MCF 10A (cell line): ENCODE measurements around the gene TGOLN2. TPM values are rescaled to one million over a fixed set of nuclear protein-coding genes. Genes with fewer than 3 reads are reported as not detected.
A peak's percentile ranks its signal among the peaks of the same experiment; 100 is the strongest.

Experiments
- BruUV-seq: library from RNA; stranded (reverse); fragments of 400-500 nt; replicated peaks from 2 replicates; lab custom pipeline; 2021; lab: Mats Ljungman, UMichigan
- CTCF ChIA-PET: fragments of 300-600 bp; sonication (Branson Sonifier 250); formaldehyde crosslinking; extraction: SDS; loops from one replicate; lab custom pipeline; 2021; ENCODE audit warnings: antibody characterized with exemption, inconsistent platforms; lab: Yijun Ruan, JAX
- POLR2A ChIA-PET: fragments of 300-600, 350-650 bp; sonication (Branson Sonifier 250); formaldehyde crosslinking; extraction: SDS; loops from one replicate; lab custom pipeline; 2020; ENCODE audit warnings: antibody characterized with exemption, inconsistent platforms; lab: Yijun Ruan, JAX
- DNase-seq: peaks from one replicate; pipeline ENCODE4 v3.0.0-alpha.2; 2018; ENCODE audit not compliant: unreplicated experiment
- H3K27ac Mint-ChIP-seq: one replicate; pipeline ENCODE4 v1.8.0; 2022; ENCODE audit warnings: mild to moderate bottlenecking, low read depth, mixed read lengths; ENCODE audit not compliant: unreplicated experiment
- H3K27me3 Mint-ChIP-seq: one replicate; pipeline ENCODE4 v1.8.0; 2022; ENCODE audit warnings: mixed read lengths; ENCODE audit not compliant: insufficient read depth, unreplicated experiment
- H3K36me3 Mint-ChIP-seq: one replicate; pipeline ENCODE4 v1.8.0; 2022; ENCODE audit warnings: mild to moderate bottlenecking, moderate library complexity, mixed read lengths; ENCODE audit not compliant: insufficient read depth, unreplicated experiment
- H3K4me1 Mint-ChIP-seq: one replicate; pipeline ENCODE4 v1.8.0; 2022; ENCODE audit warnings: mixed read lengths; ENCODE audit not compliant: insufficient read depth, unreplicated experiment
- H3K4me3 Mint-ChIP-seq: one replicate; pipeline ENCODE4 v1.8.0; 2022; ENCODE audit warnings: mild to moderate bottlenecking, moderate library complexity, mixed read lengths; ENCODE audit not compliant: unreplicated experiment
- H3K9me3 Mint-ChIP-seq: one replicate; pipeline ENCODE4 v1.8.0; 2022; ENCODE audit warnings: mixed read lengths; ENCODE audit not compliant: unreplicated experiment
- CTCF ChIP-seq: fragments of 200-600 bp; IDR thresholded peaks from one replicate; pipeline ENCODE4 v1.8.0; 2022; ENCODE audit warnings: antibody characterized with exemption, mild to moderate bottlenecking; ENCODE audit not compliant: unreplicated experiment
- intact Hi-C: fragments of 100-400 bp; cut with micrococcal nuclease; formaldehyde crosslinking; loops from 2 replicates; pipeline ENCODE4 v1.14.1; 2022
- total RNA-seq: library from RNA; stranded (reverse); gene quantifications from 2 replicates; pipeline ENCODE4 v1.2.3, GENCODE V29; 2022

TGOLN2 gene
- total RNA-seq, 1 experiment from 2014 or later, result 62.9 TPM

- H3K4me3 Mint-ChIP-seq, result no peak overlapping the region
- H3K4me1 Mint-ChIP-seq, result peaks cover 17% of the 10 kb centered on the region
- no peaks in the 10 kb centered on the region for H3K36me3 Mint-ChIP-seq
- intact Hi-C loops, result loop anchor here (2.0 kb wide), 1 partner anchor 267 kb away; no protein-coding TSS in a partner anchor
- no peak for DNase-seq
- no peak for TF ChIP-seq CTCF
- ChIA-PET POLR2A (no interaction called here), CTCF (interaction anchor here (0.7 to 13.0 kb wide), 8 partner anchors 13 to 358 kb away, joined by 3 to 295 read pairs (median 14); no protein-coding TSS in a partner anchor)
- no peak overlapping the region for H3K27ac Mint-ChIP-seq
- H3K27me3 Mint-ChIP-seq, result no peaks in the 10 kb centered on the region
- H3K9me3 Mint-ChIP-seq, result no peaks in the 10 kb centered on the region
- BruUV-seq, result no TSS peak
Observed at GRCh38 chr2:85283641-85284040, 44.1 kb downstream of the TGOLN2 start.

GRCh38 chr2:85282914-85283313 lies 44.9 kb downstream of the TGOLN2 start:
- H3K27ac Mint-ChIP-seq, result no peak overlapping the region
- H3K36me3 Mint-ChIP-seq, result no peaks in the 10 kb centered on the region
- no peaks in the 10 kb centered on the region for H3K9me3 Mint-ChIP-seq
- no peak for DNase-seq
- H3K4me1 Mint-ChIP-seq, result peaks cover 18% of the 10 kb centered on the region
- intact Hi-C loops, result no loop called here
- no peak for TF ChIP-seq CTCF
- no peaks in the 10 kb centered on the region for H3K27me3 Mint-ChIP-seq
- no peak overlapping the region for H3K4me3 Mint-ChIP-seq
- CTCF ChIA-PET, result interaction anchor here (1.5 to 13.0 kb wide), 6 partner anchors 12 to 357 kb away, joined by 3 to 295 read pairs (median 90); no protein-coding TSS in a partner anchor
- POLR2A ChIA-PET, result no interaction called here
- no TSS peak for BruUV-seq

DNA sequence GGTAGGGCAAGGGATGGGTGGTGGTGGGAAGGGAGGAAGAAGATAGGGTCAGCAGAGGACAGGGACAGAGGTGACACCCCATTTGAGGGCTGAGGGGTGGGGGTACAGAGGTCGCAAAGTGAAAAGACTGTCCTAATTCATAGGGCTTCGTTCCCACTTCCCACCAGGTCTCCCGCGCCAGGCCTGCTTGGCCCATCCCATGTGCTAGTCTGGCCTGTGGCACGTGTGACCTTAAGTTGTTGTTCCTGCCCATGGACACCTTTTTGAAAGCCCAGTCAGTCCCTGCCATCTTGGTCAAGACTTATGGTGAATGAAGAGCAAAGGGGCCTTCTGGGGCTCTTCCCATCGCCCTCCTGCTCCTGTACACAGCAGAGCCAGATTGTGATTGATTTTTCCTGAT lies 46.2 kb downstream of the TGOLN2 start:
- POLR2A ChIA-PET, result interaction anchor here (0.5 kb wide), 1 partner anchor 32 kb away, joined by 3 read pairs; no protein-coding TSS in a partner anchor
- no TSS peak for BruUV-seq
- no peak for DNase-seq

GRCh38 chr2:85278361-85278760 lies 49.4 kb downstream of the TGOLN2 start:
- ChIA-PET POLR2A (no interaction called here), CTCF (interaction anchor here (1.3 to 2.0 kb wide), 2 partner anchors 12 to 212 kb away, joined by 7 to 8 read pairs; no protein-coding TSS in a partner anchor)
- H3K4me3 Mint-ChIP-seq, result no peak overlapping the region
- H3K4me1 Mint-ChIP-seq, result peaks cover 7% of the 10 kb centered on the region
- no TSS peak for BruUV-seq
- no peaks in the 10 kb centered on the region for H3K27me3 Mint-ChIP-seq
- no peaks in the 10 kb centered on the region for H3K36me3 Mint-ChIP-seq
- TF ChIP-seq CTCF, result no peak
- intact Hi-C loops, result no loop called here
- no peak overlapping the region for H3K27ac Mint-ChIP-seq
- H3K9me3 Mint-ChIP-seq, result no peaks in the 10 kb centered on the region
- DNase-seq, result peak; percentile 32

More for the DNA sequence above, 46.2 kb downstream of the TGOLN2 start:
- intact Hi-C loops, result no loop called here
- Mint-ChIP-seq H3K9me3 (no peaks in the 10 kb centered on the region), H3K4me1 (peaks cover 7% of the 10 kb centered on the region), H3K4me3 (no peak overlapping the region), H3K27ac (no peak overlapping the region), H3K27me3 (no peaks in the 10 kb centered on the region), H3K36me3 (no peaks in the 10 kb centered on the region)
- CTCF ChIA-PET, result interaction anchor here (0.8 to 13.0 kb wide), 3 partner anchors 11 to 216 kb away, joined by 3 to 295 read pairs (median 175); no protein-coding TSS in a partner anchor
- no peak for TF ChIP-seq CTCF
